OCI-LY7 (cell line): ENCODE measurements around the gene NPNT. TPM values are rescaled to one million over a fixed set of nuclear protein-coding genes. Genes with fewer than 3 reads are reported as not detected.

Source experiments
- BruUV-seq: library from RNA; stranded (reverse); fragments of 400-500 nt; replicated peaks from 2 replicates; lab custom pipeline; 2021; lab: Mats Ljungman, UMichigan
- CTCF ChIA-PET: fragments of 300-600 bp; sonication (Branson Sonifier 250); formaldehyde crosslinking; loops from one replicate; lab custom pipeline; 2022; ENCODE audit warnings: antibody characterized with exemption; ENCODE audit not compliant: unreplicated experiment; lab: Charles Lee
- POLR2A ChIA-PET: fragments of 300-600 bp; sonication (Branson Sonifier 250); formaldehyde crosslinking; loops from one replicate; lab custom pipeline; 2022; ENCODE audit warnings: antibody characterized with exemption; lab: Charles Lee
- DNase-seq: peaks from one replicate; pipeline ENCODE4 v3.0.0-alpha.2; 2015; ENCODE audit warnings: low spot score
- H2AFZ ChIP-seq: fragments of 200-600 bp; sonication (generic), shearing (Covaris generic); 2 replicates; pipeline ENCODE4 v1.6.1; 2014; ENCODE audit warnings: mild to moderate bottlenecking, antibody characterized with exemption, low read length, moderate library complexity
- H3K27ac ChIP-seq: fragments of 200-600 bp; sonication (generic); 2 replicates; pipeline ENCODE4 v1.5.1; 2014; ENCODE audit warnings: mixed run types, low read depth, mild to moderate bottlenecking, moderate library complexity, low read length, inconsistent platforms; ENCODE audit not compliant: poor library complexity, severe bottlenecking
- H3K36me3 ChIP-seq: fragments of 200-600 bp; sonication (generic); 2 replicates; pipeline ENCODE4 v1.6.1; 2014; ENCODE audit warnings: mild to moderate bottlenecking, antibody characterized with exemption, low read length, moderate library complexity, mixed read lengths; ENCODE audit not compliant: insufficient read depth
- H3K4me1 ChIP-seq: fragments of 200-600 bp; sonication (generic); 2 replicates; pipeline ENCODE4 v1.5.1; 2014; ENCODE audit warnings: mild to moderate bottlenecking, low read length; ENCODE audit not compliant: insufficient read depth, poor library complexity, severe bottlenecking
- H3K4me2 ChIP-seq: fragments of 200-600 bp; sonication (generic); 2 replicates; pipeline ENCODE4 v1.6.1; 2014; ENCODE audit warnings: mild to moderate bottlenecking, low read length
- H3K4me3 ChIP-seq: fragments of 200-600 bp; sonication (generic); 2 replicates; pipeline ENCODE4 v1.5.1; 2014; ENCODE audit warnings: mild to moderate bottlenecking, low read depth, low read length; ENCODE audit not compliant: poor library complexity, severe bottlenecking
- H3K79me2 ChIP-seq: fragments of 200-600 bp; sonication (generic); 2 replicates; pipeline ENCODE4 v1.6.1; 2016; ENCODE audit warnings: low read depth, mild to moderate bottlenecking, low read length, moderate library complexity, mixed read lengths; ENCODE audit not compliant: insufficient read depth
- H3K9me2 ChIP-seq: fragments of 200-600 bp; sonication (generic); 2 replicates; pipeline ENCODE4 v1.6.1; 2016; ENCODE audit warnings: mild to moderate bottlenecking, low read length, mixed read lengths; ENCODE audit not compliant: insufficient read depth
- H3K9me3 ChIP-seq: fragments of 200-600 bp; sonication (generic); 2 replicates; pipeline ENCODE4 v1.6.1; 2014; ENCODE audit warnings: mild to moderate bottlenecking, mixed run types, low read length, mixed read lengths
- H4K20me1 ChIP-seq: fragments of 200-600 bp; sonication (generic); 2 replicates; pipeline ENCODE4 v1.6.1; 2014; ENCODE audit warnings: mild to moderate bottlenecking, antibody characterized with exemption, low read length, moderate library complexity, mixed read lengths; ENCODE audit not compliant: insufficient read depth
- EZH2phosphoT487 ChIP-seq: fragments of 200-600 bp; sonication (generic); IDR thresholded peaks from 2 replicates; pipeline ENCODE4 v1.6.1; 2018; ENCODE audit warnings: low read depth, borderline replicate concordance, mild to moderate bottlenecking, mixed run types, antibody characterized with exemption, low read length, moderate library complexity, mixed read lengths
- intact Hi-C: fragments of 100-400 bp; cut with micrococcal nuclease; formaldehyde crosslinking; loops from one replicate; pipeline ENCODE4 v1.10.0; 2022; ENCODE audit not compliant: unreplicated experiment
- total RNA-seq, 2 experiments: library from RNA; depleted of rRNA in 1 of 2; stranded (reverse); fragments of >200 nt in 1 of 2; shearing (Covaris generic) in 1 of 2; gene quantifications; 2 replicates each; pipeline ENCODE4 v1.2.3, GENCODE V29; 2014 to 2022
- TF ChIP-seq, protein P1 (sequence below): fragments of 200-600 bp; sonication (generic); conservative IDR thresholded peaks from 2 replicates; pipeline ENCODE4 v1.5.1; 2014; ENCODE audit warnings: mild to moderate bottlenecking, antibody characterized with exemption, low read length, moderate library complexity, mixed read lengths

NPNT gene
- total RNA-seq, 2 experiments from 2014 or later, result not detected

DNA sequence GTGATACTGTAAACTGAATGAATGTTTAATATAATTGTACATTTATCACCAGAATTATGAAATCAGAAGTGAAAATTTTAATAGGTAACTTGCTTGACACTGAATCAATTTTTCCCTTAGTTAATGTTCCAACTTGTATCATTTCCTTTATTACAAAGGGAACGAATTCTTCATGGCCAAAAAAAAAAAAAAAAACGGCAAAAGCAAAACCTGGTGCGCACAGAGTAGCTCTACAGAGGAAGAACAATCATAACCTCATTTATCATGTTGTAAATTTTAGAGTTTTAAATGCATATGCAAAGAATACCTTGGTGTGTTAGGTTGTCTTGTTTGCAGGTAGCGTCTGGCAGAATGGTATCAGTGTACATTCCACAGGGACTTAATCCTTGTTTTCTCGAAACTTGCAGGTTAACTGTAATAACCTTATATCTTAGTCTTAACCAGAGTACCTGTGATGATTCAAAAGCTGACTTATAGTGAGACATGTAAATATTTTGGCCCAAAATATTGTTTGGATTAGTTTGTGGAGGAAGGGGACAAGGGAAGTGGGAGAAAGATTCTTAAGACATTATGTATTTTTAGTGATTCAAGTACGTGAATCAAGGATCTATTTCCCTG is 70.0 kb downstream of the NPNT start:
- no peak overlapping the region for H2AFZ ChIP-seq
- no peak overlapping the region for H3K4me2 ChIP-seq
- ChIA-PET CTCF (no interaction called here), POLR2A (interaction anchor here (0.8 kb wide), 1 partner anchor 14 kb away, joined by 3 read pairs; no protein-coding TSS in a partner anchor)
- no peaks in the 10 kb centered on the region for H3K79me2 ChIP-seq
- DNase-seq, result no peak
- H3K4me3 ChIP-seq, result no peak overlapping the region
- H3K27ac ChIP-seq, result no peak overlapping the region
- no peaks in the 10 kb centered on the region for H3K9me2 ChIP-seq
- no peaks in the 10 kb centered on the region for H3K36me3 ChIP-seq
- H3K9me3 ChIP-seq, result no peaks in the 10 kb centered on the region
- no peak for TF ChIP-seq EZH2phosphoT487
- TF ChIP-seq, protein P1, sequence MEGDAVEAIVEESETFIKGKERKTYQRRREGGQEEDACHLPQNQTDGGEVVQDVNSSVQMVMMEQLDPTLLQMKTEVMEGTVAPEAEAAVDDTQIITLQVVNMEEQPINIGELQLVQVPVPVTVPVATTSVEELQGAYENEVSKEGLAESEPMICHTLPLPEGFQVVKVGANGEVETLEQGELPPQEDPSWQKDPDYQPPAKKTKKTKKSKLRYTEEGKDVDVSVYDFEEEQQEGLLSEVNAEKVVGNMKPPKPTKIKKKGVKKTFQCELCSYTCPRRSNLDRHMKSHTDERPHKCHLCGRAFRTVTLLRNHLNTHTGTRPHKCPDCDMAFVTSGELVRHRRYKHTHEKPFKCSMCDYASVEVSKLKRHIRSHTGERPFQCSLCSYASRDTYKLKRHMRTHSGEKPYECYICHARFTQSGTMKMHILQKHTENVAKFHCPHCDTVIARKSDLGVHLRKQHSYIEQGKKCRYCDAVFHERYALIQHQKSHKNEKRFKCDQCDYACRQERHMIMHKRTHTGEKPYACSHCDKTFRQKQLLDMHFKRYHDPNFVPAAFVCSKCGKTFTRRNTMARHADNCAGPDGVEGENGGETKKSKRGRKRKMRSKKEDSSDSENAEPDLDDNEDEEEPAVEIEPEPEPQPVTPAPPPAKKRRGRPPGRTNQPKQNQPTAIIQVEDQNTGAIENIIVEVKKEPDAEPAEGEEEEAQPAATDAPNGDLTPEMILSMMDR, result no peak
- no peaks in the 10 kb centered on the region for H4K20me1 ChIP-seq
- no TSS peak for BruUV-seq
- intact Hi-C loops, result no loop called here
- no peaks in the 10 kb centered on the region for H3K4me1 ChIP-seq

DNA sequence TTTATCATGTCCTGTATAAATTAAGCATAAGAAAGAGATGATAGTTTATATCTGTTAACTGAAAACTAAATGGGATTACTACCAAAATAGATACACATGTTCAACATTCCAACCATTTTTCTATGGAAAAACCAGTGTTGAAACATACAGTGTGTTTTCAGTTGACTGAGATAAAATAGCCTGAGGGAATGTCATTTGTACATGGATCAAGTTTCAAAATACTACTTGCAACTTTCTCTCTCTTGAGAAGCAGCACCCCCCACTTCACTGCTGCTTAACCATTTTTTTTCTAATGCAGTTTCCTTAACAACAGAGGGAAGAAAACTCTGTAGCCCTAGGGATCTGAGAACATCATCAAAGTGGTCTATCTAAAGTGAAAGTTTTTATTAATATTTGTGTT is 70.8 kb downstream of the NPNT start:
- intact Hi-C loops, result no loop called here
- no peak for DNase-seq
- H3K4me2 ChIP-seq, result no peak overlapping the region
- no peaks in the 10 kb centered on the region for H4K20me1 ChIP-seq
- H3K4me1 ChIP-seq, result no peaks in the 10 kb centered on the region
- no peaks in the 10 kb centered on the region for H3K9me2 ChIP-seq
- no peak overlapping the region for H3K4me3 ChIP-seq
- no peak overlapping the region for H3K27ac ChIP-seq
- ChIA-PET POLR2A (interaction anchor here (0.6 kb wide), 1 partner anchor 892 kb away, joined by 5 read pairs; no protein-coding TSS in a partner anchor), CTCF (no interaction called here)
- H3K36me3 ChIP-seq, result no peaks in the 10 kb centered on the region
- no peak for TF ChIP-seq EZH2phosphoT487
- TF ChIP-seq, protein P1, result no peak
- no peaks in the 10 kb centered on the region for H3K79me2 ChIP-seq
- H3K9me3 ChIP-seq, result no peaks in the 10 kb centered on the region
- no peak overlapping the region for H2AFZ ChIP-seq
- BruUV-seq, result no TSS peak

DNA sequence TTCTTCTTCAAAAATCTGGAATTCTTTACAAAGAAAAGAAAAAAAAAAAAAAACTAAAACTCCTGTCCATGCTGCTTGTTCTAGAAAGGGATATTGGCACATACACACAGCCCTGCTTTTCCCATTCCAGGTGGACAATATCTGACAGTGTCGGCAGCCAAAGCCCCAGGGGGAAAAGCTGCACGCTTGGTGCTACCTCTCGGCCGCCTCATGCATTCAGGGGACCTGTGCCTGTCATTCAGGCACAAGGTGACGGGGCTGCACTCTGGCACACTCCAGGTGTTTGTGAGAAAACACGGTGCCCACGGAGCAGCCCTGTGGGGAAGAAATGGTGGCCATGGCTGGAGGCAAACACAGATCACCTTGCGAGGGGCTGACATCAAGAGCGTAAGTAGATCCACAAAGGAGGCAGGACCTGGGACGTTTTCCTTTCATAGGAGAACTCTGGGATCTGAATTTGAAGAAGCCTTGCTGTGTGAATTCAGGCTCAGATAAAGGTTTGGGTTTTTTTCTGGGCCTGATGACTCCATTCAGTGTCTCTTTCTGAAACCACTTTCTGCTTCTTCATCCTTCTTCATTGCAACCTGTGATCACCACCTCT is 71.9 kb downstream of the NPNT start:
- H3K27ac ChIP-seq, result no peak overlapping the region
- no peak overlapping the region for H2AFZ ChIP-seq
- no peak overlapping the region for H3K4me3 ChIP-seq
- no peaks in the 10 kb centered on the region for H3K79me2 ChIP-seq
- H3K9me2 ChIP-seq, result no peaks in the 10 kb centered on the region
- ChIA-PET POLR2A (no interaction called here), CTCF (no interaction called here)
- no peak overlapping the region for H3K4me2 ChIP-seq
- no peaks in the 10 kb centered on the region for H3K4me1 ChIP-seq
- TF ChIP-seq, protein P1, result no peak
- TF ChIP-seq EZH2phosphoT487, result no peak
- intact Hi-C loops, result no loop called here
- DNase-seq, result no peak
- BruUV-seq, result no TSS peak
- H3K9me3 ChIP-seq, result no peaks in the 10 kb centered on the region
- no peaks in the 10 kb centered on the region for H3K36me3 ChIP-seq
- no peaks in the 10 kb centered on the region for H4K20me1 ChIP-seq
